Endodermal cell (in vitro differentiated cells): ENCODE measurements around the gene ABCA13. TPM values are rescaled to one million over a fixed set of nuclear protein-coding genes. Genes with fewer than 3 reads are reported as not detected.

ENCODE experiments used
- DNase-seq: peaks from one replicate; pipeline ENCODE4 v3.0.0-alpha.2; 2017
- H3K27ac ChIP-seq: 2 replicates; pipeline ENCODE4 v1.5.1; 2013; ENCODE audit warnings: mild to moderate bottlenecking, low read depth, low read length, moderate library complexity
- H3K27me3 ChIP-seq: 2 replicates; pipeline ENCODE4 v1.6.1; 2013; ENCODE audit warnings: mild to moderate bottlenecking, low read length, moderate library complexity; ENCODE audit not compliant: insufficient read depth, control insufficient read depth, poor library complexity, severe bottlenecking
- H3K36me3 ChIP-seq: 2 replicates; pipeline ENCODE4 v1.7.0; 2013; ENCODE audit warnings: mild to moderate bottlenecking, low read length, moderate library complexity; ENCODE audit not compliant: control insufficient read depth, insufficient read depth
- H3K4me1 ChIP-seq: one replicate; pipeline ENCODE4 v1.7.0; 2013; ENCODE audit warnings: low read length; ENCODE audit not compliant: control insufficient read depth, insufficient read depth
- H3K4me3 ChIP-seq: 2 replicates; pipeline ENCODE4 v1.5.1; 2013; ENCODE audit warnings: mild to moderate bottlenecking, low read length, moderate library complexity
- H3K9ac ChIP-seq: 2 replicates; pipeline ENCODE4 v1.6.1; 2013; ENCODE audit warnings: mild to moderate bottlenecking, low read length, moderate library complexity; ENCODE audit not compliant: poor library complexity, severe bottlenecking; ENCODE audit errors: extremely low read depth
- H3K9me3 ChIP-seq: 2 replicates; pipeline ENCODE4 v1.6.1; 2013; ENCODE audit warnings: mild to moderate bottlenecking, low read length, moderate library complexity; ENCODE audit not compliant: control insufficient read depth
- H3K27ac Mint-ChIP-seq: 2 replicates; pipeline ENCODE4 v1.8.0; 2020; ENCODE audit warnings: mixed read lengths
- H3K27me3 Mint-ChIP-seq: 2 replicates; pipeline ENCODE4 v1.8.0; 2021; ENCODE audit warnings: mild to moderate bottlenecking, mixed read lengths; ENCODE audit not compliant: insufficient read depth
- H3K36me3 Mint-ChIP-seq: 2 replicates; pipeline ENCODE4 v1.8.0; 2020; ENCODE audit warnings: low read depth, mixed read lengths
- H3K4me1 Mint-ChIP-seq: 2 replicates; pipeline ENCODE4 v1.8.0; 2020; ENCODE audit warnings: mixed read lengths
- H3K4me3 Mint-ChIP-seq: 2 replicates; pipeline ENCODE4 v1.8.0; 2020; ENCODE audit warnings: mild to moderate bottlenecking, moderate library complexity, mixed read lengths
- H3K9me3 Mint-ChIP-seq: 2 replicates; pipeline ENCODE4 v1.8.0; 2020; ENCODE audit warnings: mild to moderate bottlenecking, mixed read lengths
- WGBS, 2 experiments: methylation state at CpG; one replicate each; pipeline versions ENCODE4 v1.1.5 to v1.1.7; 2013; ENCODE audit warnings: missing lambda C conversion rate in 2 of 2, mixed read lengths in 1 of 2; ENCODE audit not compliant: insufficient coverage in 1 of 2, insufficient read length in 1 of 2; 5-methylcytosine and 5-hydroxymethylcytosine counted together
- total RNA-seq, 2 donors: library from RNA; stranded (reverse); fragmentation: NEBNext Ultra II Directional in 1 of 2; extraction: Animal tissue kit (Norgen Biotek cat#: 25700) in 1 of 2; gene quantifications; 2 replicates in 1 of 2; 3 replicates in 1 of 2; pipeline ENCODE4 v1.2.1, GENCODE V29; 2021
- TF ChIP-seq, protein P1 (sequence below): fragments of 200-600 bp; sonication (generic); conservative IDR thresholded peaks from 2 replicates; pipeline ENCODE4 v1.5.0; 2021; ENCODE audit warnings: antibody characterized with exemption, mild to moderate bottlenecking

Gene ABCA13
- total RNA-seq, 2 donors from 2014 or later = 0.04 to 0.11 TPM

DNA sequence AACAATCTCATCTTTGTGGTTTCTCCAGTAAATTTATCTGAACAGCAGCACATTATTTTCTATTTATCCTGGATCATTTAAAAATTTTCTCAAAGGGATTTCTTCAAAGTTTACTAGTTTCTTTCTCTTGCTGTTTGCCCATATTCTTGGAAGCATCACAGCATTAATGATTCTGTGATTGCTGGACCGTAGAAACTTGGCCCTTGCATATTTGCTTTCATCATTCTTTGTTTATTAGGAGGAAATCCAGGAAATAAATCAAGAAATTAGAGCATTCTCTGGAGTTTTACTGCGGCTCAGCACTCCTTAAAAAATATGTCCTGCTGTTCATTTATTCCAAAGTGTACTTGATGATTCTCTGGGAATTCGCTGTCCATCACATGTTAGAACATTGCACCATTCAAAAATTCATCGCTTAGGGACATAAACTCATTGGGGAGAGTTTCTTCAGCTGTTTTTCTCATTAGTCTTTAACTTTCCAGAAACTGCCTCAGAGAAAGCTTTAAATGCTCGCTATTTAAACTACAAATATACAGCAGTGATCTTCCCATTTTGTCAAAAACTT lies 489.1 kb downstream of the ABCA13 start:
- Histone ChIP-seq H3K4me3 (no peak overlapping the region), H3K9me3 (no peaks in the 10 kb centered on the region), H3K9ac (no peak overlapping the region), H3K27me3 (peaks cover 36% of the 10 kb centered on the region), H3K4me1 (peaks cover 2% of the 10 kb centered on the region), H3K27ac (no peak overlapping the region), H3K36me3 (no peaks in the 10 kb centered on the region)
- DNase-seq = no peak
- Mint-ChIP-seq H3K4me3 (no peak overlapping the region), H3K4me1 (peaks cover 2% of the 10 kb centered on the region), H3K36me3 (no peaks in the 10 kb centered on the region), H3K27me3 (peaks cover 17% of the 10 kb centered on the region), H3K27ac (no peak overlapping the region), H3K9me3 (no peaks in the 10 kb centered on the region)
- TF ChIP-seq, protein P1, sequence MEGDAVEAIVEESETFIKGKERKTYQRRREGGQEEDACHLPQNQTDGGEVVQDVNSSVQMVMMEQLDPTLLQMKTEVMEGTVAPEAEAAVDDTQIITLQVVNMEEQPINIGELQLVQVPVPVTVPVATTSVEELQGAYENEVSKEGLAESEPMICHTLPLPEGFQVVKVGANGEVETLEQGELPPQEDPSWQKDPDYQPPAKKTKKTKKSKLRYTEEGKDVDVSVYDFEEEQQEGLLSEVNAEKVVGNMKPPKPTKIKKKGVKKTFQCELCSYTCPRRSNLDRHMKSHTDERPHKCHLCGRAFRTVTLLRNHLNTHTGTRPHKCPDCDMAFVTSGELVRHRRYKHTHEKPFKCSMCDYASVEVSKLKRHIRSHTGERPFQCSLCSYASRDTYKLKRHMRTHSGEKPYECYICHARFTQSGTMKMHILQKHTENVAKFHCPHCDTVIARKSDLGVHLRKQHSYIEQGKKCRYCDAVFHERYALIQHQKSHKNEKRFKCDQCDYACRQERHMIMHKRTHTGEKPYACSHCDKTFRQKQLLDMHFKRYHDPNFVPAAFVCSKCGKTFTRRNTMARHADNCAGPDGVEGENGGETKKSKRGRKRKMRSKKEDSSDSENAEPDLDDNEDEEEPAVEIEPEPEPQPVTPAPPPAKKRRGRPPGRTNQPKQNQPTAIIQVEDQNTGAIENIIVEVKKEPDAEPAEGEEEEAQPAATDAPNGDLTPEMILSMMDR = no peak
- 93 to 97% methylated on average over 4 to 5 of the region's 5 CpGs for WGBS, 2 experiments

DNA sequence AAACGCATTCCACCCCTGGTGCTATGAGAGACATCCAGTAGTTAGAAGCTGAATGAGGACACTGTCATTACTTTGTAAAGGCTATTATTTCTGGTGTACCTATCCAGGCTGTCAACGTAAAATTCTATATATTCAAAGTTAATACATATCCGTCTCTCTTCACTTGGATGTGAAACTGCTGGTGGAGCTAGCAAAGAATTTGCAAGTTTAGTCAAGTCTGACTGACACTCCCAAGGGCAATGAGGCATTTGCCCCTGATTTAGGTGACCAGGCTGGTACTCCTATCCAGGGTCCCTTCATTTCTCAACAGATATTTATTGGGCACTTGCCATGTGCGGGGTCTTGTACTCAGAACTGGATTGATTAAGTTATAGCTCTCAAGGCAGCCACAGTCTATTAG lies 493.0 kb downstream of the ABCA13 start:
- Histone ChIP-seq H3K4me3 (no peak overlapping the region), H3K4me1 (peaks cover 7% of the 10 kb centered on the region), H3K27me3 (peaks cover 14% of the 10 kb centered on the region), H3K9me3 (no peaks in the 10 kb centered on the region), H3K27ac (no peak overlapping the region), H3K9ac (no peak overlapping the region), H3K36me3 (no peaks in the 10 kb centered on the region)
- Mint-ChIP-seq H3K9me3 (no peaks in the 10 kb centered on the region), H3K4me1 (peaks cover 10% of the 10 kb centered on the region), H3K27me3 (peaks cover 4% of the 10 kb centered on the region), H3K4me3 (no peak overlapping the region), H3K27ac (no peak overlapping the region), H3K36me3 (no peaks in the 10 kb centered on the region)
- TF ChIP-seq, protein P1 = no peak
- WGBS, 2 experiments = 95 to 100% methylated on average over 1 to 4 of the region's 4 CpGs
- no peak for DNase-seq

DNA sequence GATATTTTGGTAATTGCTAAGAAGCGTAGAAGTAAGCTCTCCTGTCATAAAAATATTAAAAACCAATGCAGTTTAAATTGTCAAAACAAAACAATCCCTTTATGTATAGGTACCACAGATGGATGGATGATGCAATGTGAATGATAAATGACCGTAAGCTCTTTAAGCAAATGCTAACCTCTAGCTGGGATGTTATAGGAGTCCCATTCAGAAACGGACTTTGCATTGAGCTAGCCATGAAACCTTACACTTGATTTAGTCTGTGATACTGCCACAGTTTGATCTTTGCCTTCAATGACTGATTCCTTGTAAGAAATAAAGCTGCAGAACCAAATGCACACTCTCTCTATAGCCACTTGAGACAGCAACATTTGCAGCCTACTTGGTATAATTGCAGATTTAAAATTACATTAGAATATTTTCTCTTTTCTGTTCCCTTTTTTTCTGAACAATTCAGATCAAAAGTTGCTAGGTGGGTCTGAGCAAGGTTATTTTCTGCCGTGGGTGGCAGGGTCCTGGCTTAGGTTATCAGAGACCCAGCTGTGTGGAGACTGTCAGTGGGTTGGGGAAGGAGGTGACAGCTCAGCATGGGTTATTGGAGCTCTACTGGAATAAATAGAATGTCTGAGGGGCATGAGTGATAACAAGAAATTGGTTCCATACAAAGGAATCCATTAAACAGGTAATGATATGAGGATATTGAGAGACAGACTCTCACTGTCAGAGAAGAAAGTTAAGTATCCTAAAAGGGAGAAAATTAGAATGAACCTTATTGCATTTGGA lies 494.3 kb downstream of the ABCA13 start:
- peaks cover 4% of the 10 kb centered on the region for H3K27me3 ChIP-seq
- Mint-ChIP-seq H3K4me1 (peaks cover 10% of the 10 kb centered on the region), H3K27me3 (no peaks in the 10 kb centered on the region), H3K36me3 (no peaks in the 10 kb centered on the region), H3K27ac (no peak overlapping the region), H3K4me3 (no peak overlapping the region), H3K9me3 (no peaks in the 10 kb centered on the region)
- no peak overlapping the region for H3K27ac ChIP-seq
- peaks cover 7% of the 10 kb centered on the region for H3K4me1 ChIP-seq
- TF ChIP-seq, protein P1 = no peak
- no peak overlapping the region for H3K4me3 ChIP-seq
- 66 to 90% methylated on average over 2 to 3 of the region's 4 CpGs for WGBS, 2 experiments
- DNase-seq = no peak
- H3K9me3 ChIP-seq = no peaks in the 10 kb centered on the region
- H3K9ac ChIP-seq = no peak overlapping the region
- H3K36me3 ChIP-seq = no peaks in the 10 kb centered on the region
